Measurements from ENCODE around the gene XPNPEP2.
A peak's percentile ranks its signal among the peaks of the same experiment; 100 is the strongest.

Gene XPNPEP2

DNA sequence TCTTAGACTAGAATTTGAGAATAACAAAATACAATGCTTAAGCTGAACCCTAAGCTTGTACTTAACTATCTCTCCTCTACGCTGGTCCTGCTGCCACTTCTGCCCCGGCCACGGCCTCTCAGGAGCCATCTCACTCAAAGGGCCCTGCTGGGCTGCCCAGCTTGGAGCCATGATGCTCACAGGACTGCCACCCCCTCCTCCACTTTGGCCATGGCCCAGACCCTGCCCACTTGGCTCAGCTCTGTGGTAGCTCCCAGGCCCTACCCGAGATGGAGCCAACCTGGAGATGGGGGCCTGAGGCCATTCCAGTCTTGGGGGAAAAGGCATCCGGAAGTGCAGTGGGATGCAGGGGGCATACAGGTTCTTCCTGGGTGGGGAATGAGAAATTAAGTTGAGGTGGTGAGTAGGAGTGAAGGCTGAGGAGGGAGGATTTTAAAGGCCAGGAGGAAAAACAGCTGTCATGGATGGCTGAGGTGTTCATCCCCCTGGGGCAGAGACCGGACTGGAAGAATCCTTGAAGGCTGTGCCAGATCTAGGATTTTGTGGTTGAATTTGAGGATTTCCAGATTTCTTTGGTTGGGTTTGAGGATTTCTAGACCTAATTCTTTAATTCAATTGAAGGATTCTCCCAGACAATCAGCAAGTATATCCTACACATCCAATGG, 41.8 kb downstream of the XPNPEP2 start:
- DNase-seq: no peak

DNA sequence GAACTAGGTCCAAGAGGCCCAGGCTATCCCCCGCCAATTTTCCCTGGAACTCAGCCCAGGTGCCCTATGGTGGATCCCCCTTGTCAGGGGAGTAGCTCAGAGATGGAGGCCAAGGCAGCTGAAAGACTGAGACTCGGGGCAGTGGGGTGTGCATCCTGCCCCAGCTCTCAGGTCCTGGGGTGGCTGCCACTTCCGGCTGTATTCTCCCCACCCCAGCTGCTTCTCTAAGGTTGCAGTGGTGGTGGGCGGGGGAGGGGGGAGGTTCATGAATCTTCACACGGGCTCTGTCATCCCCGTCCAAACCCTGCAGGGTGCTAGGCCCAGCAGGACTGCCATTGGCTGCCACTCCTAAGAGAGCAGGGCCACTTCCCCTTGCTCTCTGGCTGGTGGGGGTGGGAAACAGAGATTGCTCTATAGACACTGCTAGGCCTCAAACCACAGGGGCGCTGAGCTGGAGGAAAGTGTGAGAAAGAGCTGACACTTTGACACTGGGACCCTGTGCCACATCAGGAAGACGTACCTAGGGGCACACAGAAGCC, 42.4 kb downstream of the XPNPEP2 start:
- DNase-seq: peak; percentile 93

DNA sequence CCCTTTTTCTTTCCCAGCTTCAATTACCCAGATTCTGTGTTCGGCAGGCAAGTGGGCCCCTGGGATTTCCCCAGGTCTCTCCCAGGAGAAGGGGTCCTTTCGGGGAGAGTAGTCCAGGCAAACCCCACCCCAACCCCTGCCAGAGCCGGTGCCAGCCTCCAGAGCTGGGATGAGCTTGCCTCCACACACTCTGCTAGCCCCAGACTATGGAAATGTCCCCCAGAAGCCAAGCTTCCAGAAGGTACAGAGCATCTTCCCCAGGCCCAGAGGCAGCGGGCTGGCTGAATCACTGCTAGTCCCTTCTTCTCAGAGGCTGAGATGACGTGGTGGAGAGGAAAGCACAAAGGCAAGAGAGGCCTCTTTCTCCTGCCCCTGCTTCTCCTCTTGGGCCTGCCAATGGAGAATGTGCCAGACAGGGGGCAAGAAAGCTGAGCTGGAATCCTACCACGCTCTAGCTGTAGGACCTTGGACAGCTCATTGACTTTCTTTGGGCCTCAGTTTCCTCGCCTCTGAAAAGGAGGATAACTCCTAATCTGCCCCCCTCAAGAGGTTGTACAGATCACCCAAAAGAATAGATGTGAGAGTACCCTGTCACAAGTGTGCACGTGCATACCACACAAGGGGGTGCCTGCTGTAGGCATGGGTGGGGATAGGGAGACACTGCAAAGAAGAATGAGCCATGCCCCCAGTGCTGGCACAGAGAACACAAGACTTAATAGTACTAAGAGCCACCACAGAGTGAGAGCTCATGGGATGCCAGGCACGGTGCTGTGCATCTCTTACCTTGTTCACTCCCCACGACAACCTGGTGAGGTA, 43.1 kb downstream of the XPNPEP2 start:
- no peak for DNase-seq

DNA sequence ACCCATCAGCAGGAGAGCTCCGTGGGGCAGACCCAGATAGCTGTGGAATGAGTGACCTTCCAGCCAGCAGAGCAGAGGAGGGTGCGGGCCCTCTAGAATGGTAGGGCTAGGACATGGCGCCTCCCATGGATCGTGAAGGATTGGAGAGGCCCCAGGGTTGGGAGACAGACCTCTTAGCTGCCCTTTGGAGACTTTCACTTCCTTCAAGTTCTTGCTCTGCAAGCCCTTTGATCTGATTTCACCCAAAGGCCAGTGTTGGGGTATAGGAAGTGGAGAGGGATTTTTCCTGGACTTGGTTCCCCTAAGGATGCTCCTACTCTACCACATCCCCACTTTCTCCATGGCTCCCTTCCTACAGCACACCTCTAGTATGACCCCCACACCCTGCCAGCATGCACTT, 43.9 kb downstream of the XPNPEP2 start:
- DNase-seq: no peak

DNA sequence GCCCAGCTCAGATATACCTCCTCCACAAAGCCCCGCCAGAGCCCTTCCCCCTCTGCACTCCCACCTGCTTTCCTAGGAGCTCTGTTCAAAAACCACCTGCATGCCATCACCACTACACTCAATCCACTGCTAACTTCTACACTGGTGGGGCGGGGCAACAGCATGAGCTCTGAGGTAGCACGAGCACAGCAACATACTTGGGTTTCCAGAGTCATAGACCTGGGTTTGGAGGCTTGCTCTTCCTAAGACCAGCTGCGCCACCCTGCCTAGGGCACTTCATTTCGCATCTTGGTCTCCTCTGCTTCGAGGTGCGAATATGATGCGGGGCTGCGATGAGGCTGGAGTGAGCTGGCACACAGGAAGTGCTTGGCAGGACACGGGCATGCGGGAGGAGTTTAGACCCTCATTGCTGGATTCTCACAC, 44.5 kb downstream of the XPNPEP2 start:
- DNase-seq: no peak

DNA sequence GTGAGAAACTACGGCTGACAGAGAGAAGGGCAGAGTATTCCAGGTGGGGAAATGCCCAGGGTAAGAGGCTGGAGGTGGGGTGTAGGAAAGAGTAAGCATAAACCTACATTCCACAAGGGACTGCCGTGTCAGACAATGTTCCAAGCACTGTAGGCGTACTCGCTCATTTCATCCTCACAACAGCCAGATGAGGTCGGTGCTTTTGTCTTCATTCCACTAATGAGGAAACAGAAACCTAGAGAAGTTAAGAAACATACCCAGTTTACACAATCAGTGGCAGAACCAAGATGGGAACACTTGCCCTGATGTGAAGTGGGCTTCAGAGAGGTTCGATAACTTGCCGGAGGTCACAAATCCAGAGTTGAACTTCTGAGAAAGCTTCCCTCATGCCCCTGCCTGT, 45.6 kb downstream of the XPNPEP2 start:
- no peak for DNase-seq

DNA sequence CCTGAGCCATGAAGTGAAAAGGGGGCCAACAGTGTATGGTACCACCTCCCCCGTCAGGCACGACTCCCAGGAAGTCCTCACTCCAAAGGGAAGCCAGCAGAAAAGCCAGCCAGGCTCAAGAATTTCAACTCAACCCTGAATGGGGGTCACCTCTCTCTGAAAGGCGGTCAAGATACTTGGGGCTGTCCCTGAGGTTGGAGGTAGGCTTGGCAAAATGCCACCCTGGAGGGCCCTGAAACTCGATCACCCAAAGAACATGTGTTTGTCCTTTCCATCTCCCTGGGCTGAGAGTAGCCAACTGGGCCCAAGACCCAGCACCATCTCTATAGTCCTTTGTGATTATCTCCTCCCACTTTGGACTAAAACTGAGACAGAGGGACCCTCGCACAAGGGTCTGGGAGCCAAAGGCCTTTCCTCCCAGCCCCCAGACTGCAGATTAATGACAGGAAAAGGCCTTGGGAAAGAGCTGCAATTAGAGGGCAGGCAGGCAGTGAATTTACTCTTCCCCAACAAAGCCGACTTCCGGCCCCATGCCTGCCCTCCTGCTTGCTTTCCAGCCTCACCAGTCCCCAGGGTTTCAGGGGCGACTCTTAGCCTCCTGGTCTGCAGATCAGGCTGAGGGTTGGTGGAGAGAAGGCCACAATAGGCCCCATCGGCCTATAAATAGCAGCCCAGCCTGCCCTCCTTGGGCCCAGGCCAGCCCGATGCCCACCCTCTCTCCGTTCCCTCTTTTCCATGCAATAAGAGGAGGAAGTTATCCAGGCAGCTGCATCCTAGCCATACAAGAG, 46.6 kb downstream of the XPNPEP2 start:
- DNase-seq: no peak

DNA sequence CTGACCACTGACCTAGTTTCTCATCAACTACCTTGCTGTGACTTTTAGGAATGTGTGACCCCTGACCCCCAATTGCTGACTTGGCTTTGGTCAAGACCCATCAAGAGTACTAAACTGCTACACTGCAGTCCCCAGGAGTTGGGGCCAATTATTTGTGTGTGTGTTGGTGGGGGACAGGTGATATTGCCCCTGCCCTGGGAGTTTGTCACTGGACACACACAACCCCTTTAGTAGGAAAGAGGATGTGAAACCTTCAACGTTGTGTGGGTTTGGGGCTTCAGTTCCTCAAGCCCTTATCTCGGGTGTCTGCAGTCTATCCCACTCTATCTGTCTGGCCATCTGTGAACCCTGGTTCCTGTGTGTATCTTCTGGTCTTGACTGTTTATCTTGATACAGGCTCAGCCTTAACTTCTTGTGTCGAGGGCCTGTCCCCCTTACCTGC, 47.5 kb downstream of the XPNPEP2 start:
- peak; percentile 55 for DNase-seq

DNA sequence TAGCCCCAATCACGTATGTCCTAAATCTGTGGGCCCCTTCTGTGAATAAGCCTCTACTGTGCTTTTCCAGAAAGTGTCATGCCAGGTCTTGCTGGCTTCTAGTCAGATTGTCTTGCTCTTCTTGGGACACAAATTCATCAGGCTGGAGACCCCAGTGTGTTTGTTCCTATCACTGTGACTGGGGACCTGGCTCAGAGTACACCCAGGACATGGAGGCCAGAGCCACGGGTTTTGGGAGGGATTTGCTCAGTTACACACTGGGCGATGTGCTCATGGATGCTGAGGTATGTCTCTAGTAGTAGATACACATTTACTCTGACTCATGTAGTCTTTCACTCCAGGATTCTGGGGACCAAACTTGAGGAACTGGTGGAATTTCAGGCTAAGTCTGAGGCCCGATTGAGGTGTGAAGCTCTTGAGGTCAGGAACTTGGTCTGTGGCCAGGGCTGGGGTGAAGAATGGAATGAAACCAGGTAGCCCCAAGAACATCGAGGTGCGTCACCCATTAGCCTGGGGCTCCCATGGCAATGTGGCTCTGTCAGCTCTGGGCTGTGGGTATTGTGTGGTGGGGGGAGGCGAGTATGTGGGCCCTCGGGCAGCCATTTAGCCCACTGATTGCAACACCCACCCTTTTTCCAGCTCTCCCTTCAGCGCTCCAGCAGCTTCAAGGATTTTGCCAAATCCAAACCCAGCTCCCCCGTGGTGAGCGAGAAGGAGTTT, 48.7 kb downstream of the XPNPEP2 start:
- no peak for DNase-seq

DNA sequence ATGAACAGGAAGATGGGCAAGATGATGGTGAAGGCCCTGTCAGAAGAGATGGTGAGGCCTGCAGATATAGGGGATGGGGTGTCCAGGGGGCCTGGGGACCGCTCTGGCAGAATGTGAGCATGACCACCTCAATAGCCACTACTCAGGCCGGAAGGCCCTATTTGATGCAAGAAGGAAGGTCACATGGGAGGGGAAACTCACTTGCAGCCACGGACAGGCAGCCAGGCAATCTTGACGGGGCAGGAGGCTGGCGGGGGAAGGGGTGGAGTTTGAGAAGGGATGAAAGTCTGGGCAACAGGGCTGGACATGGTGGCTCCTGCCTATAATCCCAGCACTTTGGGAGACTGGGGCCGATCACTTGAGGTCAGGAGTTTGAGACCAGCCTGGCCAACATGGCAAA, 49.7 kb downstream of the XPNPEP2 start:
- no peak for DNase-seq

DNA sequence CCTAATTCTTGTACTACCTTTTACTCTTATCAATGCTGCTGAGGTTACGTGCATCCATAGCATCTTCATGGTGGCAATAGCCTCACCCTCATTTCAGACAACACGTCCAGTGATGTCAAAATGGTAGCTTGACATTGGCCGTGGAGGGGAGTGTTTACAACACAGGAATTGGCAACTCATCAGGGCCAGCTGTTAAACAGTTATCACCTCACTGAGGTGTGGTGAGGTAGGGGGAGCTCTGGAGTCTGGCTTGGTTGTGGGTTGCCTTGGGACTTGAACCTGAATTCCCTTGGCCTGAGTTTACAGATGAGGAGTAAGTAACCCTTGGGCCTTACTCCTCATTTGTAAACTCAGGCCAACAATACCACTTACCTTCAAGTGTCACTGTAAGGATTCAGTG, 51.4 kb downstream of the XPNPEP2 start:
- no peak for DNase-seq

DNA sequence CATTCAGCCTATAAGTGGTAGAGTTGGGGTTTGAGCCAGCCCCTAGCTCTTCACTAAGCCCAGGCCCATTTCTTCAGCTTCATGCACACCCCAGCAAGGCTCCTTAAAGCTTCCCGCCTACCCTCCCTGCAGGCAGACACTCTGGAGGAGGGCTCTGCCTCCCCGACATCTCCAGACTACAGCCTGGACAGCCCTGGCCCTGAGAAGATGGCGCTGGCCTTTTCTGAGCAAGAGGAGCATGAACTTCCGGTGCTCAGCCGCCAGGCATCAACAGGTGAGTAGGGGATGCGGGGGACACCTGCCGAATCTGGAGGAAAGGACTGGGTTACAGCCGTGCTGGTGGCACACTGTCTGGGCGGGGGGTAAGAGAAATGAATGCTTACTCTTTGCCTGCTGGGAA, 52.0 kb downstream of the XPNPEP2 start:
- DNase-seq: no peak

DNA sequence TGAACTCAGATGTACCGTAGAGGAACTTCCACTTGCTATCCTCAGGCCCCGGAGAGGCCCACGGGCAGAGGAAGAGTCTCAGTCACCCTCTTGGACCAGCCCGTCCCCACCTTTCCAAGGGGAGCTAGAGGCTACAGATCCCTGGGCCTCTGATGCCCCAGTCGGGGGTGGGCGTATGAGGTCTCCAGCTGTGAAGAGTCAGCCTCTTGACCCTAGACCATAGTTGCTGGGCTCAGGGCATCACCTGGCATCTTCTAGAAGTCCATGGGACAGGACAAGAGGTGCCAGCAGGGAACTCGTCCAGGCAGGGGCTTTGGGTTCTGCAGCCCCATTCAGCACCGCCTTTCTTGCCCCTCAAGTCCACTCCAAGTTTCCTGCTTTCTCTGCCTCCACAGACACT, 52.6 kb downstream of the XPNPEP2 start:
- no peak for DNase-seq

DNA sequence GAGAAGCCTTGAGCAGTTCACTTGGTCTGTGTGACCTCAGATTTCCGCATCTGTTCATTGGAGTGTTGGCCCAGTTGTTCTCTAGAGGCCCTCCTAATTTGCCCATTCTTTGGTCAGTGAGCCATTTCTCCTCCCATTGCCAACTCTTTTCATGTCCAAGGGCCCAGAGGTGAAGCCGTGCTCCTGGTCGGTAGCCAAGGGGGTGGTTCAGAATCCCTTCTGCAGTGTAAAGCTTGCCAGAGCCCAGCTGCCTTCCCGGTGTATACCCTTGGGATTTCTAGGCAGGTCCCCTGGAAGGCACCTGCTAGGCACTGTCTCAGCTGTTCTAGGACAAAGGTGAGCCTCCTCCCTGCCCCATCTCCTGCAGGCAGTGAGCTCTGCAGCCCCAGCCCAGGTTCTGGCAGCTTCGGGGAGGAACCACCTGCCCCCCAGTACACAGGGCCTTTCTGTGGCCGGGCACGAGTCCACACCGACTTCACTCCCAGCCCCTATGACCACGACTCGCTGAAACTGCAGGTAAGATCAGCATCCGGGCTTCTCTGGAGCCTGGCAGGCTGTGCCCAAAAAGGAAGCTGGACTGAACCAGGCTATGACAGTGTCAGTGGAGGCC, 53.3 kb downstream of the XPNPEP2 start:
- no peak for DNase-seq

DNA sequence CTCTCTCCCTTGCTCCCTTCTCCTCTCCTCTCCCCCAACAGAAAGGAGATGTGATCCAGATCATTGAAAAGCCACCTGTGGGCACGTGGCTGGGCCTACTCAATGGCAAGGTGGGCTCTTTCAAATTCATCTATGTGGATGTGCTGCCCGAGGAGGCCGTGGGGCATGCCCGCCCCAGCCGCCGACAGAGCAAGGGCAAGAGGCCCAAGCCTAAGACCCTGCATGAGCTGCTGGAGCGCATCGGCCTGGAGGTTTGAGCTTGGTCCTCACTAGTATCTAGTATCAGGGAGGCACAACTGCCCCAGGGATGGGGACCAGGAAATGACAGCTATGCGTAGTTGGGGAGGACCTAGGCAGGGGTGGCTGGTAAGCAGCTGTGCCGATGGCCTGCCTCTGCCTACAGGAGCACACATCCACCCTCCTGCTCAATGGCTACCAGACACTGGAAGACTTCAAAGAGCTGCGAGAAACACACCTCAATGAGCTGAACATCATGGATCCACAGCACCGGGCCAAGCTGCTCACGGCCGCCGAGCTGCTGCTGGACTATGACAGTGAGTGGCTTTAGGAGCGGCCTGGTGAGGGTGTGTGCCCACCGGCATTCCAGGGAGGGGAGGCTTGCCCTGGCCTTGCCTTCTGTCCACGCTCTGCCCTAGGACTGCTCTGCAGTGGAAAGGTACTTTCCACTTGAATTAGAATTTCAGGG, 54.0 kb downstream of the XPNPEP2 start:
- no peak for DNase-seq

DNA sequence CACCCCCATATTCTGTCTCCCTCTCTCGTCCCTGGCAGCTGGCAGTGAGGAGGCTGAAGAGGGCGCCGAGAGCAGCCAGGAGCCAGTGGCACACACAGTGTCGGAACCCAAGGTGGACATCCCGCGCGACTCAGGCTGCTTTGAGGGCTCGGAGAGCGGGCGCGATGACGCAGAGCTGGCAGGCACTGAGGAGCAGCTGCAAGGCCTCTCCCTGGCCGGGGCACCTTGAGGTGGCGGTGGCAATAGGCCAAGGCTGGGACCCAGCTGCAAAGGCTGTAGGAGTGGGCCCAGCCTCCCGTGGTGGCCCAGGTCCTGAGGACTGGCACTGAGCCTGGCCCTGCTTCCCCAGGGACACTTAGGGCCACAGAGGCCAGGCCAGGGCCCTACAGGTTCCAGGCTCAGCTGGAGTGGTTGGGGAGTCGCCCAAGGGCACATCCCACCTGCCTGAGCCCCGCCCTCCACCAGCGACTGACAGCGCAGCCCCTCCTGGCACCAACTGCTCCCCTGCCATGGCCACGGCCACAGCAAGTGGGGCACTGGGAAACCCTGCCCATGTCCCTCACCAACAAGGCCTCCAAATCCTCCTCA, 54.9 kb downstream of the XPNPEP2 start:
- DNase-seq: no peak

DNA sequence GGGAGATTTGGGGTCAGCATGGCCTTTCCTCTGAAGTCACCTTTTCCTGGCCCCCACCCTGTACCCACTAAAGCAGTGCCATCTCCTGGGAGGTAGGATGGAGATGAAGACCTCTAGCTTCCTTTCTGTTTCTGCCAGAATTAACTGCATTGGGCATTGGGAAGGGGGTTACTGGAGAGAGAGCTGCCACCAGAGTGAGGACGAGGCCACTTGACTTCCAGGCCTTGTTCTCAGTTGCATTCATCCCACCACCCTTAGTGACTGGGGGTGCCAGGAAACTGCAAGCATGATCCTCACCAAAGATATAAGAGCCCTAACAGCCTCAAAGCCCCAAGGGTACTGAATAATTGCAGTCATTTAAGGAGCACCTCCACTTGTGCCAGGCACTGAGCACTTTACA, 56.8 kb downstream of the XPNPEP2 start:
- no peak for DNase-seq

DNA sequence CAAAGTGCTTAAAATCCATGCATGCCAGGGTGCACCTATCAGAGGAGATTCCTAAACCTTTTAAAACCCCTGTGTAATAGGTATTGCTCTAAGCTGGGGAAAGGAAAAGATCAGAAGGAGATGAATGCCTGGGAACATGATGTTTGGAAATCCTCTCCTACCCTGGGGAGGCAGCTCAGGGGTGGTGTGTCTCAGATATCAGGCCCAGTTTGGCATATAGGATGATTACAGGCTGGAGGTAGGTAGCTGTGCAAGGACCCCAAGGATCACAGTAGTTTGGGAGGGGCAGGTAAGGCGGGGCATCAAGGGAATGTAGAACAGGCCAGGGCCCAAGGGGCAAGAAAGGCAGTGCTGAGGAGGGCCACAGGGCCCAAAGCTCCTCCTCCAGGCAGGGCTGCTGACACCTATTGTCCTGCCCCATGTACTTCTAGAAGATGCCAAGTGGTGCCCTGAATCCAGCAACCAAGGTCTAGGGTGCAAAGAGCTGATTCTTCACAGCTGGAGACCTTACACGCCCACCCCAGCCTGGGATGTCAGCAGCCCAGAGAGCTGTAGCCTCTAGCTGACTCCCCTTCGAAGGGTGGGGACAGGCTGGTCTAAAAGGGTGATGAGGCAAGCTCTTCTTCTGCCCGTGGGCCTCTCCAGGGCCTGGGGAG, 58.6 kb downstream of the XPNPEP2 start:
- no peak for DNase-seq

DNA sequence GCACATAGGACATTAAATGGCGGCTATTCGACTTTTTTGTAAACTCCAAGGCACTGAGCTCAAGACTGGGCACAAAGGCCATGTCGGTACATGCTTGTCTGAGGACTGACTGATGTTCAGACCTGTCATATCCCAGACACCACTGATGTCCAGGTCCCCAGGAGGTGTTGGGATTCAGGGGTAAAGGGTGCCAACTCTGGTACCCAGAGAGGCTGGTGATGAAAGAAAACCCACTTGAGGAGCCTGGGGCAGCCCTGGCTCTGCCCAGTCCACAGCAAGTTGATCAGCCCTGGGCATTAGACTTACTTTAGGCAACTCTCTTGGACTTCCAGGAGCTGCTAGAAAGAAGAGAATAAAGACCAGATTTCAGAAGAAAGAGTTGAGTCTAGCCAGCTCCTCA, 59.7 kb downstream of the XPNPEP2 start:
- DNase-seq: no peak

DNA sequence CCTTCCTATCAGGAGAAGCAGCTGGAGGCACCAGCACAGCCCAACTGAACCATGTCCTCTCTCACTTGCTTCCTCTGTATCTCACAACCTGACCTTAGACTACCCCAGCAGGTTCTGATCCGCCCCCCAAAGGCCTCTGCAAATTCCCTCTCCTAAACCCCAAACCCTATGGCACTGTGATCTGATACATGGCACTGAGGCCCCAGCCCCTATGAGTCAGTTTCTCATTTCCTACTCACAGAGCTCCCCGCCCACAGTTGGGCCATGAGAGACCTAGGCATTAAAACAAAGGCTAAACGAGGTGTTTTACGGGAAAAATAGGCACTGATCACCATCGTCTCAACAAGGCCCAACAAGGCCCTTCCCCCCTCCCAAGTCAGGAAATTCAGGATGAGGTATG, 60.1 kb downstream of the XPNPEP2 start:
- DNase-seq: no peak

DNA sequence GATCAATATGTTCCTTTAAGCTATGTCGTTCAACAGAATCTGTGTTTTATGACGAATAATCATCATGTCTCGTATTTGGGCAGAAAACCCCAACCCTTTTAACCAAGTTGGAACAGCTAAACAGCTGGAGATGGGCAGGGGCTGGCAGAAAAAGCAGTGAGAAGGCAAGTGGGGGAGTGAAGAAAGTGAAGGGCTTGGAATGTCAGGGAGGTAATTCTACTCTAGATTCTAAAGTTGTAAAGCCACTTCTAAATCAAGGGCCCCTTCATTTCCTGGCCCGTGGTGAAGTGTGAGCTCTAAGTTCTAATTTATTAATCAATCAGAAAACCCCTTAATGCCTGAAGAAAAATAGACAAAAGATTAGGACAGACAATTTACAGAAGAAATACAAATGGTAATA, 61.4 kb downstream of the XPNPEP2 start:
- no peak for DNase-seq

All from CD4-positive, alpha-beta T cell treated with Interleukin-15 for 1 hour (primary cell).